Retinal pigment epithelial cell (primary cell): Measurements from ENCODE around the gene NR3C1.

ENCODE experiments used
- DNase-seq: peaks from one replicate; pipeline ENCODE4 v3.0.0-alpha.2; 2010; ENCODE audit warnings: low read depth
- H3K4me3 ChIP-seq: 2 replicates; pipeline ENCODE4 v1.5.1; 2011; ENCODE audit warnings: mild to moderate bottlenecking, low read length, control low read depth, moderate library complexity
- TF ChIP-seq, protein P1 (sequence below): conservative IDR thresholded peaks from 2 replicates; pipeline ENCODE4 v1.5.1; 2011; ENCODE audit warnings: low read depth, low read length, control low read depth, inconsistent platforms

The NR3C1 gene

DNA sequence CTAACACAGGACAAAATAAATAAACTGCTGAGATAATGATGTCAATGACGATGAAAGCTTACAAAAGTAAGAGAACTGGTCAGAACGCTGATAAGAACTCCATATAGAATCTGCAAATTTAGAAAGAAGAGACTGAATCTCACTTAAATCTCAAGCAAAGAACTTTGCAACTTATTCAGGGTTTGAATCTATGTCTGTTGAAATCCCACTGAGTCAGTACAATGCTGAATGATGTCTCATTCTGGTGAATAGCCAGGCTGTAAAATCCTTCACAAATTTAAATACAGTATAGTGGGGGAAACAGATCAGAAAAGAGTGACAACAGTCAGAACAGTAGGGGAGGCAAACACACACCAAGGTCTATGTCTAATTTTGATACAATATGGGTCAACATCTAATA is 38.9 kb upstream of the NR3C1 start:
- TF ChIP-seq, protein P1, sequence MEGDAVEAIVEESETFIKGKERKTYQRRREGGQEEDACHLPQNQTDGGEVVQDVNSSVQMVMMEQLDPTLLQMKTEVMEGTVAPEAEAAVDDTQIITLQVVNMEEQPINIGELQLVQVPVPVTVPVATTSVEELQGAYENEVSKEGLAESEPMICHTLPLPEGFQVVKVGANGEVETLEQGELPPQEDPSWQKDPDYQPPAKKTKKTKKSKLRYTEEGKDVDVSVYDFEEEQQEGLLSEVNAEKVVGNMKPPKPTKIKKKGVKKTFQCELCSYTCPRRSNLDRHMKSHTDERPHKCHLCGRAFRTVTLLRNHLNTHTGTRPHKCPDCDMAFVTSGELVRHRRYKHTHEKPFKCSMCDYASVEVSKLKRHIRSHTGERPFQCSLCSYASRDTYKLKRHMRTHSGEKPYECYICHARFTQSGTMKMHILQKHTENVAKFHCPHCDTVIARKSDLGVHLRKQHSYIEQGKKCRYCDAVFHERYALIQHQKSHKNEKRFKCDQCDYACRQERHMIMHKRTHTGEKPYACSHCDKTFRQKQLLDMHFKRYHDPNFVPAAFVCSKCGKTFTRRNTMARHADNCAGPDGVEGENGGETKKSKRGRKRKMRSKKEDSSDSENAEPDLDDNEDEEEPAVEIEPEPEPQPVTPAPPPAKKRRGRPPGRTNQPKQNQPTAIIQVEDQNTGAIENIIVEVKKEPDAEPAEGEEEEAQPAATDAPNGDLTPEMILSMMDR, result no peak
- H3K4me3 ChIP-seq, result no peak overlapping the region
- DNase-seq, result no peak

DNA sequence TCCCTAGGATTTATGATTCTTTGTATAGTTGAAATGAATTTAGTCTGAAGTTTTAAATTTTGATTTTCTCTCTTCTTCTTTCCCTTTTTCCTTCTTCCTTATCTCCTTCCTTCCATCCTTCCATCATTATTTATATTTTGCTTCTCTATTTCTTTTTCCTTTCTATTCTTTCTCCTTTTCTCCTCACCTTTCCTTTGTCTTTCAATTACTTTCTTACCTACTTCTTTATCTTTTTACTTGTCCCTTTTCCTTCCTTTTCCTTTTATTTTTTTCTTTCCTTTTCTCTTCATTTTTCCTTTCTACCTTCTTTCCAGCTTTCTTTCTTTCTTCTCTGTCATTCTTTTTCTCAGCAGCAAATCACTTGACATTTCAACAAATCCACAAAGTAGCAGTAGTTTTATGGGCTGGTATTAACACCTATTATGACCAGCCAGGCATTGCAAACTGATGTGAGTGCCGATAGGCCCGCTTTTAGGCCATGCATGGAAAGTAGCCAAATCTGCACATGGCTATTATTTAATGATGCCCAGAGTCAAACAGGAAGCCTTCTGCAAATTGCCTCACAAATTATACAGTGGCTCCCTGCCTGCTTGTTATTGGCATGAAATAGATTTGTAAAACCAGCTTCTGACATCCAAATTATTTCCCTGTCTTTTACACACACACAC is 37.1 kb upstream of the NR3C1 start:
- TF ChIP-seq, protein P1, result no peak
- H3K4me3 ChIP-seq, result no peak overlapping the region
- DNase-seq, result peak; percentile 6

DNA sequence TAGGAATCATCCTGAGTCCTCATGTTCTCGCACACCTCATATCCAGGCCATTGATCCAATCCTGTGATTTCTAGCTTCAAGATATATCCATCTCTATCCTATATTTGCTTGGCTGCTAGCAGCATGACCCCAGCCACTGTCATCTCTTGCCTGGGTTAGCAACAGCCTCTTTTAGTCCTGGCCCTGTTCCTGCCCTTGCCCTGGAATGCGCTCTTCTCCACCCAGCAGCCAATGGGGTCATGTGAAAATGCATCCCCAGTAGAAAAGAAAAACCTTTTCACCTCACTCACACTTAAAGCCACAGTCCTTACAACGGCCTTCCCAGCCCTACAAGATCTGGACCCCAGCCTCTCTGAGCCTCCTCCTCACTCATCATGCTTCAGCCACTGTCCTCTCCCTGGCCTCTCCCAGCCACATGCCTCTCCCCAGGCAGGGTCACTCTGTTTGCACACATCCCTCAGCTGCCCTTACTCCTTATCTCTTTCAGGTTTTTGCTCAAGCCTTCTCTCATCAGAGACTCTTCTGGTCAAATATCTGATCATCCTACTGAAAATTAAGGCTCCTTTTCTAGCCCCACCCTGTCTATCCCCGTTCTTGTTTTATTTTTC is 34.3 kb upstream of the NR3C1 start:
- no peak for DNase-seq
- H3K4me3 ChIP-seq, result no peak overlapping the region
- TF ChIP-seq, protein P1, result no peak

DNA sequence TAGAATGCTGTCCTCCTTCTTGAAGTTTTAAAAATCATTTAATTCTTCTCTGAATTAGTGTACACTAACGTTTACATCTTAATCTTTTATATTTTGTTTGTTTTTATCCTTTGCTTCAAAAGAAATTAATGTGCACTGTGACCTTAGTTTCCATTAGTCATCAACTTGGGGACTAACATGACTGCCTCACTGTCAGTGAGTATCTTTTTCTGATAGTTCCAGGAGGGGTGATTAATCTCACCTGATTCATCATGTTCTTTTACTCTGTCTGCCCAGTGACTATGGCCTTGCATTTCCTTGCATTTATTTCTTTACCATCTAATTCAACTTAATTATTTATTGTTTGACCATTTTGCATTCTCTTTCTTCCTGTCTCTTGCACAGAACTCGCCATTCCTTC is 33.4 kb upstream of the NR3C1 start:
- no peak for DNase-seq
- TF ChIP-seq, protein P1, result no peak
- H3K4me3 ChIP-seq, result no peak overlapping the region

DNA sequence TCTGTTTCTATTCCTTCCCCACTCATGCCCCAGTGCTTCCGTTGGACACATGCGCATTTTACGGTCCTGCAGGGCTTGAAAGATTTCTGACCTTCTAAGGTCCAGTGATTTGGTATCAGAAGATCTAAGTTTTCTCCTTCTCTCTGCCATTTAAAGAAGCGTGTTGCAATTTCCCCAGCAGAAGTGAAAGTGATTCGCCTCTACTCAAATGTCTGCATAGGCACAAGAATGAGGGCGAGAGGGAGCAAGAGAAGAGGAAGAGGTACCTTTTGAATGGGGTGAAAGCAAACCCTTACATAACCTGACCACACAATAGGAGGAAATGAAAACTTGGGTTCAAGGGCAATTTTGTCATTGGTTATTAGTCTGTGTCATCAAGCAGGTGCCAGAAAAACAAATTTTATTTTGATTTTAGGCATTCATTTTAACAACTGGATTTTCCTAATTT is 31.7 kb upstream of the NR3C1 start:
- H3K4me3 ChIP-seq, result no peak overlapping the region
- no peak for DNase-seq
- TF ChIP-seq, protein P1, result no peak

DNA sequence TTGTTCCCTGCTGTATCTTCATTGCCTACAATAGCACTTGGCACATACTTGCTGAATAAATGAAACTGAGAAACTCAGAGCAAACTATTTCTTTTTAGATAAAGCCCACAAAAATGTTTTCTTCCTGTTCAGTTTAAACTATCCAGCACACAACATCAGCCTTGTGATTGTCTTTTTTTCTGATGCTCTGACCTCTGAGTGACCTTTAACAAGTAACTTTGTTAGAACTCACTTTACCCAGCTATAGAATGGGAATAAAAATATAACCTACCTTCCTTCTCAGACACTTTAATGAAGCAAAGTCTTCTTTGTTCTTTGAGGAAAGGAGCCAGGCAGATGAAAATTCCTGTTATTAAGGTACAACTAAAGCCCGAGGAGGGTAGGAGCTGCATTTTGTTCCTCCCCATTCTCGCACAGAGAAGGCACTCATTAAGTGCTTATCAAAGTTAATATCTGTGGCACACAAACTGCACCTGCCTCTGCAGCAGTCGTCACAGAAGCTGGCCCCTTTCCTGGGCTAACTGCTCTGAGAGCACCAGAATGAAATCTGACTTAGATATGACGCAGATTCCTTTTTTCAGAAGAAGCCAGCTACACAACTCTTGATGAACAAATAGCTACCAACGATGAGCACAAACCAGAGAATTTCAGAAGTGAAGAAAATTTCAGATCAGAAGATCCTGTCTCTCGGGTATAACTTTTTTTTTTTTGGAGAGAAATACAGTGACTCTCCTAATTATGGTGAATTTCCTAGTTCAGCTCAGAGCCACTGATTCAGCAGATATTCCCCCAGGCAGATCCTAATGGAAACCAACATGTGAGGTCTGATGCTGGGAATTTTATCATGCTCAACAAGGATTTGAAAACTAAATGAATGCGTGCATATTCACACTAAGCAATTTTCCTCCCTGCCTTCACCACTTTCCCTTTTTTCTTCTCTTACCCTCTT is 31.0 kb upstream of the NR3C1 start:
- DNase-seq, result no peak
- TF ChIP-seq, protein P1, result no peak
- H3K4me3 ChIP-seq, result no peak overlapping the region
